H1 (cell line): ENCODE measurements around the gene HLA-DQA1. TPM values are rescaled to one million over a fixed set of nuclear protein-coding genes. Genes with fewer than 3 reads are reported as not detected.

Source experiments
- CTCF ChIA-PET: fragments of 300-600 bp; sonication (Branson Sonifier 250); formaldehyde crosslinking; loops from one replicate; lab custom pipeline; 2021; ENCODE audit not compliant: partially characterized antibody; lab: Charles Lee
- POLR2A ChIA-PET: fragments of 300-600 bp; sonication (Branson Sonifier 250); formaldehyde crosslinking; loops from one replicate; lab custom pipeline; 2021; ENCODE audit warnings: inconsistent platforms; ENCODE audit not compliant: partially characterized antibody; lab: Charles Lee
- DNase-seq, 2 experiments: peaks; one replicate each; pipeline versions ENCODE4 v3.0.0 to v3.0.0-alpha.2; 2010 to 2022; ENCODE audit warnings: low spot score in 2 of 2, low read depth in 1 of 2, mixed read lengths in 1 of 2
- FAIRE-seq: peaks from 2 replicates; lab custom pipeline; 2011; peaks lifted over from hg19 to GRCh38; lab: Jason Lieb, UNC
- H2AFZ ChIP-seq: 2 replicates; pipeline ENCODE4 v1.8.1; 2012; ENCODE audit warnings: low read length, inconsistent platforms
- H2AK5ac ChIP-seq: 2 replicates; pipeline ENCODE4 v1.6.1; 2013; ENCODE audit warnings: low read depth, low read length
- H2BK120ac ChIP-seq: replicated peaks from 2 replicates; pipeline ENCODE3; 2013; ENCODE audit warnings: low read depth, low read length, inconsistent platforms
- H2BK12ac ChIP-seq: 2 replicates; pipeline ENCODE4 v1.6.1; 2013; ENCODE audit warnings: low read depth, low read length
- H2BK15ac ChIP-seq: 2 replicates; pipeline ENCODE4 v1.6.1; 2013; ENCODE audit warnings: low read length
- H2BK20ac ChIP-seq: 2 replicates; pipeline ENCODE4 v1.6.1; 2013; ENCODE audit warnings: low read length
- H2BK5ac ChIP-seq: 2 replicates; pipeline ENCODE4 v1.6.1; 2013; ENCODE audit warnings: low read depth, low read length
- H3K14ac ChIP-seq: 2 replicates; pipeline ENCODE4 v1.6.1; 2013; ENCODE audit warnings: inconsistent platforms; ENCODE audit not compliant: insufficient read length
- H3K18ac ChIP-seq: 2 replicates; pipeline ENCODE4 v1.6.1; 2013; ENCODE audit warnings: low read length; ENCODE audit errors: extremely low read depth
- H3K23ac ChIP-seq: 2 replicates; pipeline ENCODE4 v1.6.1; 2013; ENCODE audit warnings: inconsistent platforms; ENCODE audit not compliant: insufficient read length
- H3K23me2 ChIP-seq: 2 replicates; pipeline ENCODE4 v1.6.1; 2013; ENCODE audit warnings: low read depth, low read length
- H3K27ac ChIP-seq: 2 replicates; pipeline ENCODE4 v1.6.1; 2011; ENCODE audit warnings: low read depth, low read length, inconsistent platforms
- H3K27me3 ChIP-seq, 4 experiments: replicated peaks in 1 of 4; 1 replicate in 1 of 4; 2 replicates in 3 of 4; pipeline versions ENCODE4 v1.6.1 to v1.8.1; 2011 to 2013; ENCODE audit warnings: low read length in 3 of 4, mild to moderate bottlenecking in 3 of 4, inconsistent platforms in 2 of 4, mixed read lengths in 2 of 4, moderate library complexity in 1 of 4; ENCODE audit not compliant: control insufficient read depth in 3 of 4, insufficient read depth in 3 of 4; ENCODE audit errors: extremely low read depth in 1 of 4
- H3K36me3 ChIP-seq, 4 experiments: 2 replicates each; pipeline versions ENCODE4 v1.6.1 to v1.8.1; 2011 to 2013; ENCODE audit warnings: mild to moderate bottlenecking in 4 of 4, low read length in 3 of 4, moderate library complexity in 2 of 4, control low read depth in 1 of 4, inconsistent platforms in 1 of 4; ENCODE audit not compliant: insufficient read depth in 4 of 4, control insufficient read depth in 2 of 4
- H3K4ac ChIP-seq: replicated peaks from 2 replicates; pipeline ENCODE3; 2013; ENCODE audit warnings: low read length, low read depth, mixed read lengths, inconsistent platforms; ENCODE audit not compliant: insufficient read length
- H3K4me1 ChIP-seq, 4 experiments: replicated peaks in 1 of 4; 1 replicate in 1 of 4; 2 replicates in 3 of 4; pipeline versions ENCODE4 v1.6.1 to v1.8.1; 2011 to 2013; ENCODE audit warnings: low read length in 3 of 4, inconsistent platforms in 2 of 4, mixed read lengths in 1 of 4; ENCODE audit not compliant: insufficient read depth in 4 of 4, control insufficient read depth in 3 of 4
- H3K4me2 ChIP-seq, 2 experiments: 2 replicates each; pipeline versions ENCODE4 v1.6.1 to v1.8.1; 2011 to 2013; ENCODE audit warnings: low read depth in 2 of 2, low read length in 2 of 2, control low read depth in 1 of 2, inconsistent platforms in 1 of 2, mild to moderate bottlenecking in 1 of 2; ENCODE audit not compliant: insufficient read depth in 1 of 2
- H3K4me3 ChIP-seq, 4 experiments: fragments of 200-600, 300-600 bp in 1 of 4; sonication (generic), shearing (Covaris generic), sonication (Bioruptor Twin) in 1 of 4; 2 replicates each; pipeline versions ENCODE4 v1.5.1 to v1.8.1; 2011 to 2016; ENCODE audit warnings: low read length in 4 of 4, low read depth in 3 of 4, control low read depth in 2 of 4, inconsistent platforms in 2 of 4, mild to moderate bottlenecking in 2 of 4, mixed read lengths in 1 of 4, moderate library complexity in 1 of 4; ENCODE audit not compliant: insufficient read depth in 2 of 4; ENCODE audit errors: extremely low read depth in 1 of 4
- H3K56ac ChIP-seq: replicated peaks from 2 replicates; pipeline ENCODE3; 2013; ENCODE audit warnings: low read depth, mild to moderate bottlenecking, mixed read lengths, low read length, inconsistent platforms; ENCODE audit not compliant: insufficient read length
- H3K79me1 ChIP-seq: 2 replicates; pipeline ENCODE4 v1.6.1; 2013; ENCODE audit warnings: low read depth, low read length, control low read depth
- H3K79me2 ChIP-seq, 2 experiments: 2 replicates each; pipeline versions ENCODE4 v1.6.1 to v1.8.1; 2012 to 2013; ENCODE audit warnings: low read length in 2 of 2, mild to moderate bottlenecking in 2 of 2, inconsistent platforms in 1 of 2; ENCODE audit not compliant: insufficient read depth in 2 of 2, control insufficient read depth in 1 of 2
- H3K9ac ChIP-seq, 4 experiments: replicated peaks in 1 of 4; 1 replicate in 1 of 4; 2 replicates in 3 of 4; pipeline versions ENCODE4 v1.6.1 to v1.8.1; 2011 to 2013; ENCODE audit warnings: low read depth in 3 of 4, low read length in 3 of 4, control low read depth in 2 of 4, mild to moderate bottlenecking in 2 of 4, moderate library complexity in 2 of 4, inconsistent platforms in 1 of 4; ENCODE audit errors: extremely low read depth in 1 of 4
- H3K9me3 ChIP-seq, 2 experiments: 2 replicates each; pipeline versions ENCODE4 v1.6.1 to v1.8.1; 2012 to 2013; ENCODE audit warnings: mild to moderate bottlenecking in 2 of 2, moderate library complexity in 2 of 2, control low read depth in 1 of 2, inconsistent platforms in 1 of 2, low read depth in 1 of 2, low read length in 1 of 2, mixed read lengths in 1 of 2; ENCODE audit not compliant: insufficient read depth in 2 of 2
- H4K20me1 ChIP-seq, 2 experiments: replicated peaks in 1 of 2; 2 replicates each; pipeline versions ENCODE3 to v1.8.1; 2011 to 2013; ENCODE audit warnings: inconsistent platforms in 2 of 2, low read length in 2 of 2, mild to moderate bottlenecking in 1 of 2; ENCODE audit not compliant: insufficient read depth in 2 of 2, control insufficient read depth in 1 of 2
- H4K5ac ChIP-seq: 2 replicates; pipeline ENCODE4 v1.6.1; 2013; ENCODE audit warnings: low read length, low read depth, mixed read lengths, inconsistent platforms; ENCODE audit not compliant: insufficient read length
- H4K8ac ChIP-seq: 2 replicates; pipeline ENCODE4 v1.8.0; 2013; ENCODE audit warnings: mild to moderate bottlenecking, moderate library complexity, low read length, inconsistent platforms; ENCODE audit not compliant: insufficient read depth; ENCODE audit errors: extremely low read depth
- H4K91ac ChIP-seq: replicated peaks from 2 replicates; pipeline ENCODE3; 2013; ENCODE audit warnings: low read length, mixed read lengths, inconsistent platforms; ENCODE audit not compliant: insufficient read length
- JUND ChIP-seq: IDR thresholded peaks from 2 replicates; pipeline ENCODE4 v1.6.1; 2011; ENCODE audit warnings: mild to moderate bottlenecking, improper control_type of control experiment, low read length
- ZNF274 ChIP-seq: IDR thresholded peaks from 2 replicates; pipeline ENCODE4 v1.7.0; 2012; ENCODE audit warnings: low read length, borderline replicate concordance; ENCODE audit errors: extremely low read depth
- WGBS, 2 experiments: shearing (Covaris generic) in 1 of 2; methylation state at CpG; one replicate each; pipeline versions ENCODE4 v1.1.6 to v1.1.7; 2013 to 2015; ENCODE audit warnings: low lambda C conversion rate in 2 of 2, mixed read lengths in 2 of 2, inconsistent platforms in 1 of 2, low coverage in 1 of 2, missing lambda C conversion rate in 1 of 2; ENCODE audit not compliant: insufficient replicate concordance in 2 of 2, insufficient coverage in 1 of 2, insufficient read length in 1 of 2; ENCODE audit errors: extremely low coverage in 1 of 2, missing lambda C conversion rate in 1 of 2; 5-methylcytosine and 5-hydroxymethylcytosine counted together
- polyA plus RNA-seq, 7 experiments: library from polyadenylated mRNA; depleted of rRNA in 3 of 7; stranded (reverse) in 5 of 7; unstranded in 2 of 7; fragments of >200 nt in 5 of 7; fragments of 200-250 nt in 2 of 7; gene quantifications; 1 replicate in 5 of 7; 2 replicates in 1 of 7; 4 replicates in 1 of 7; pipeline versions ENCODE4 v1.2.1 to v1.2.3, GENCODE V29; 2011 to 2013; ENCODE audit warnings: missing spikeins in 2 of 7, mixed read lengths in 2 of 7
- total RNA-seq: library from RNA; stranded (reverse); fragmentation: NEBNext Ultra II Directional; extraction: Animal tissue kit (Norgen Biotek cat#: 25700); gene quantifications from 2 replicates; pipeline ENCODE4 v1.2.1, GENCODE V29; 2021
- TF ChIP-seq, protein P1 (sequence below): IDR thresholded peaks from 2 replicates; pipeline ENCODE4 v1.6.1; 2012; ENCODE audit warnings: low read length, inconsistent platforms

HLA-DQA1 gene
- total and polyA plus RNA-seq, 2 of the 8 experiments (the other 6 are each of a cell fraction or from before 2014, with no cell fraction given): 0.12 TPM; not detected in 1

DNA sequence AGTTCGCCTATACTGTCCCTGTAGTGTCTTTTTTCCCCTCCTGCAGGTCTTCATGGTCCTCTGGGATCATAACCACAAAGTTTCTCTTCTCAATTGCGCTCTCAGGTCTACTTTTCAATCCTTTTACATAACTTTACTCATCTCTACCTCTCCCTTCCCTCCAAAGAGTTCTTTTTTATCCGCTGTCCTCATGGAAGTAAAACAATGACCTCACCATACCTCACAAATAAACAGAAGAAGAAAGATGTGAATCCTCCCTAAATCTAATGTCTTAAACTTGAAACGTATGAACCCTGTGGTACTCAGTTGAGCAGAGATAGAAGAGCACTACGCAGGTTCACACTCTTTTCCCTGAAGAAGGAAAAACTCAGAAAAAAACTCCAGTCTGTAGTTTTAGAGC lies 12.1 kb upstream of the HLA-DQA1 start:
- Histone ChIP-seq H4K20me1 (no peaks in the 10 kb centered on the region), H3K27me3 (no peaks in the 10 kb centered on the region), H3K79me1 (no peaks in the 10 kb centered on the region), H2BK5ac (no peak overlapping the region), H2BK12ac (no peak overlapping the region), H3K4me2 (no peak overlapping the region), H3K14ac (no peak overlapping the region), H3K18ac (no peak overlapping the region), H2BK15ac (no peak overlapping the region), H3K9me3 (no peaks in the 10 kb centered on the region), H3K23ac (no peak overlapping the region), H3K56ac (no peak overlapping the region), H3K79me2 (no peaks in the 10 kb centered on the region), H3K27ac (no peak overlapping the region), H4K5ac (no peak overlapping the region), H2BK120ac (no peak overlapping the region), H3K36me3 (no peaks in the 10 kb centered on the region), H3K4me1 (no peaks in the 10 kb centered on the region), H4K91ac (no peak overlapping the region), H3K9ac (no peak overlapping the region), H3K4me3 (no peak overlapping the region), H2AFZ (no peak overlapping the region), H4K8ac (no peak overlapping the region), H2AK5ac (no peak overlapping the region), H3K4ac (no peak overlapping the region), H2BK20ac (no peak overlapping the region), H3K23me2 (no peaks in the 10 kb centered on the region)
- TF ChIP-seq ZNF274 (no peak), JUND (no peak)
- TF ChIP-seq, protein P1, sequence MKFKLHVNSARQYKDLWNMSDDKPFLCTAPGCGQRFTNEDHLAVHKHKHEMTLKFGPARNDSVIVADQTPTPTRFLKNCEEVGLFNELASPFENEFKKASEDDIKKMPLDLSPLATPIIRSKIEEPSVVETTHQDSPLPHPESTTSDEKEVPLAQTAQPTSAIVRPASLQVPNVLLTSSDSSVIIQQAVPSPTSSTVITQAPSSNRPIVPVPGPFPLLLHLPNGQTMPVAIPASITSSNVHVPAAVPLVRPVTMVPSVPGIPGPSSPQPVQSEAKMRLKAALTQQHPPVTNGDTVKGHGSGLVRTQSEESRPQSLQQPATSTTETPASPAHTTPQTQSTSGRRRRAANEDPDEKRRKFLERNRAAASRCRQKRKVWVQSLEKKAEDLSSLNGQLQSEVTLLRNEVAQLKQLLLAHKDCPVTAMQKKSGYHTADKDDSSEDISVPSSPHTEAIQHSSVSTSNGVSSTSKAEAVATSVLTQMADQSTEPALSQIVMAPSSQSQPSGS: no peak
- 17% methylated on average over 5 of the region's 5 CpGs; no CpG with 5 or more reads in 1 of the 2 experiments for WGBS, 2 experiments
- DNase-seq (no peak), FAIRE-seq (no peak)
- CTCF ChIA-PET: interaction anchor here (1.3 kb wide), 1 partner anchor 212 kb away, joined by 4 read pairs; no protein-coding TSS in a partner anchor
- POLR2A ChIA-PET: no interaction called here
